Gastrocnemius medialis (tissue), 4 donors: Measurements from ENCODE around the gene SSBP2. TPM values are rescaled to one million over a fixed set of nuclear protein-coding genes. Genes with fewer than 3 reads are reported as not detected.

Source experiments
- ATAC-seq, 2 donors: fragments of 150-250 bp; one replicate each; pipeline ENCODE4 v1.9.1; 2016
- DNase-seq, 2 donors: peaks; one replicate each; pipeline ENCODE4 v3.0.0-alpha.2; 2019
- H3K27ac ChIP-seq, 4 donors: fragments of 200-600 bp; sonication (generic); 1 replicate in 1 of 4; 2 replicates in 3 of 4; pipeline ENCODE4 v1.5.1; 2016 to 2018; ENCODE audit warnings: mild to moderate bottlenecking in 2 of 4, moderate library complexity in 1 of 4
- H3K27me3 ChIP-seq, 3 donors: fragments of 200-600 bp; sonication (generic) in 2 of 3; 1 replicate in 1 of 3; 2 replicates in 2 of 3; pipeline versions ENCODE4 v1.5.1 to v1.6.0; 2016 to 2019; ENCODE audit warnings: mild to moderate bottlenecking in 1 of 3, moderate library complexity in 1 of 3
- H3K36me3 ChIP-seq, 2 donors: fragments of 200-600 bp; sonication (generic) in 1 of 2; one replicate each; pipeline ENCODE4 v1.5.1; 2017 to 2018
- H3K4me1 ChIP-seq, 2 donors: fragments of 200-600 bp; sonication (generic) in 1 of 2; one replicate each; pipeline ENCODE4 v1.5.1; 2016 to 2017; ENCODE audit warnings: mild to moderate bottlenecking in 2 of 2
- H3K4me3 ChIP-seq, 4 donors: fragments of 200-600 bp; sonication (generic) in 3 of 4; 1 replicate in 1 of 4; 2 replicates in 3 of 4; pipeline ENCODE4 v1.5.1; 2016 to 2019; ENCODE audit warnings: mild to moderate bottlenecking in 2 of 4
- H3K9me3 ChIP-seq, 3 donors: fragments of 200-600 bp; sonication (generic) in 2 of 3; 1 replicate in 1 of 3; 2 replicates in 2 of 3; pipeline ENCODE4 v1.5.1; 2016 to 2019
- POLR2A ChIP-seq, 2 donors: fragments of 450-650 bp; IDR thresholded peaks; one replicate each; pipeline ENCODE4 v1.6.1; 2017; ENCODE audit warnings: antibody characterized with exemption in 2 of 2, mild to moderate bottlenecking in 2 of 2, moderate library complexity in 2 of 2
- in situ Hi-C, 4 donors: fragments of 200-750 bp; cut with MboI; loops; one replicate each; pipeline versions ENCODE4 v1.15.0 to v1.8.0; 2017; ENCODE audit warnings: low sequenced_read_pairs in 4 of 4
- intact Hi-C: fragments of 100-400 bp; cut with DNase I; formaldehyde crosslinking; loops from one replicate; pipeline ENCODE4 v1.15.1; 2023; ENCODE audit warnings: low total_unique reads
- total RNA-seq, 4 donors: library from RNA; depleted of rRNA; stranded (reverse); fragments of >200 nt; gene quantifications; one replicate each; pipeline versions ENCODE4 v1.1.0 to v1.2.3, GENCODE V29; 2016
- TF ChIP-seq, protein P1 (sequence below), 5 experiments: fragments of 450-650 bp in 3 of 5; fragments of 200-600 bp in 2 of 5; sonication (generic) in 2 of 5; IDR thresholded peaks in 4 of 5; conservative IDR thresholded peaks in 1 of 5; 1 replicate in 4 of 5; 2 replicates in 1 of 5; pipeline ENCODE4 v1.5.1; 2016 to 2019; ENCODE audit warnings: antibody characterized with exemption in 5 of 5, mild to moderate bottlenecking in 3 of 5, moderate library complexity in 3 of 5

Gene SSBP2
- total RNA-seq, 4 donors from 2014 or later = 30.4 to 66.5 (median 40.5) TPM

DNA sequence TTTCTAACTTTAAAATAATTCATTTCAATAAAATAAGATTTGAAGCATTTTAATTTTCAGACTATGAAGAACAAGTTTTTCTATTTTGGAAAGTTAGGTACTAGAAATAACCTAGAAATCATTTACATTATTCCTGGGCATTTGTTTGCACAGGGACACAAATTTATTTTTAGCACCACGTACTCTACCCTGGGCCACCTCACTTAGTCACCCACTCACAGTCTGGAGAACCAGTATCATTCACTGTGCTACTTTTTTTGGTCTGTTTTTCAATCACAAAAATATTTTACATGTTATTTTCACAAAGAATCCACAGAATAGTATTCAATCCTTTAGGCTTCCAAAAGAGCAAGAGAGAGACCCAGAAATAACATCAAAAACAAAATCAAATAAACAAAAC is 228.3 kb downstream of the SSBP2 start:
- TF ChIP-seq POLR2A (IDR thresholded peaks at IDR 0.05) = no peak
- TF ChIP-seq, protein P1, sequence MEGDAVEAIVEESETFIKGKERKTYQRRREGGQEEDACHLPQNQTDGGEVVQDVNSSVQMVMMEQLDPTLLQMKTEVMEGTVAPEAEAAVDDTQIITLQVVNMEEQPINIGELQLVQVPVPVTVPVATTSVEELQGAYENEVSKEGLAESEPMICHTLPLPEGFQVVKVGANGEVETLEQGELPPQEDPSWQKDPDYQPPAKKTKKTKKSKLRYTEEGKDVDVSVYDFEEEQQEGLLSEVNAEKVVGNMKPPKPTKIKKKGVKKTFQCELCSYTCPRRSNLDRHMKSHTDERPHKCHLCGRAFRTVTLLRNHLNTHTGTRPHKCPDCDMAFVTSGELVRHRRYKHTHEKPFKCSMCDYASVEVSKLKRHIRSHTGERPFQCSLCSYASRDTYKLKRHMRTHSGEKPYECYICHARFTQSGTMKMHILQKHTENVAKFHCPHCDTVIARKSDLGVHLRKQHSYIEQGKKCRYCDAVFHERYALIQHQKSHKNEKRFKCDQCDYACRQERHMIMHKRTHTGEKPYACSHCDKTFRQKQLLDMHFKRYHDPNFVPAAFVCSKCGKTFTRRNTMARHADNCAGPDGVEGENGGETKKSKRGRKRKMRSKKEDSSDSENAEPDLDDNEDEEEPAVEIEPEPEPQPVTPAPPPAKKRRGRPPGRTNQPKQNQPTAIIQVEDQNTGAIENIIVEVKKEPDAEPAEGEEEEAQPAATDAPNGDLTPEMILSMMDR (IDR thresholded peaks at IDR 0.05 in 4 of 5, conservative IDR thresholded peaks at IDR 0.05 in 1 of 5) = no peak
- Histone ChIP-seq H3K27me3 (no peaks in the 10 kb centered on the region), H3K9me3 (no peaks in the 10 kb centered on the region), H3K4me1 (peaks cover 21 to 24% of the 10 kb centered on the region in 2 donors), H3K4me3 (no peak overlapping the region), H3K36me3 (no peaks in the 10 kb centered on the region), H3K27ac (no peak overlapping the region)
- intact Hi-C loops (no loop called here), in situ Hi-C loops (loop anchor here in 1 of 4 donors (25.0 kb wide), 1 partner anchor 215 kb away; no protein-coding TSS in a partner anchor)
- no peak for ATAC-seq
- no peak for DNase-seq

DNA sequence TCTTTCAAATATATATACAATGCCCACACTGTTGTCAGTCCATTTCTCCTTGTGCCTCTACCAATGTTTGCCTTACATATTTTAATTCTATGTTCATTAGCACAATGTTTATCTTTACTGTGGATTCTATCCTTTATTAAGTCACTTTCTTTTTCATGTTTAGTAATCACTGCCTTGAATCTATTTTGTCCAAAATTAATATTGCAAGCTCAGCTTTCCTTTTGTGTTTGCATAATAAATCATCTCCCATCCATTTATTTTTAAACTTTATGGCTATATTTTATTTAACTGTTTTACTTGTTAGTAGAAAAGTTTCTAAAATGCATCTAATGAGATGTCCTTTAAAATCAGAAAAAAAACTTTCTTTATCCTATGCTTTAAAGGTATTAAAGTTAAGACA is 230.1 kb downstream of the SSBP2 start:
- H3K9me3 ChIP-seq = no peaks in the 10 kb centered on the region
- H3K4me1 ChIP-seq = peaks cover 18 to 19% of the 10 kb centered on the region in 2 donors
- H3K27ac ChIP-seq = no peak overlapping the region
- intact Hi-C loops (no loop called here), in situ Hi-C loops (loop anchor here in 1 of 4 donors (25.0 kb wide), 1 partner anchor 217 kb away; no protein-coding TSS in a partner anchor)
- no peaks in the 10 kb centered on the region for H3K27me3 ChIP-seq
- ATAC-seq (no peak), DNase-seq (no peak)
- H3K4me3 ChIP-seq = no peak overlapping the region
- TF ChIP-seq, protein P1 (IDR thresholded peaks at IDR 0.05 in 4 of 5, conservative IDR thresholded peaks at IDR 0.05 in 1 of 5) = no peak
- TF ChIP-seq POLR2A (IDR thresholded peaks at IDR 0.05) = no peak
- no peaks in the 10 kb centered on the region for H3K36me3 ChIP-seq

DNA sequence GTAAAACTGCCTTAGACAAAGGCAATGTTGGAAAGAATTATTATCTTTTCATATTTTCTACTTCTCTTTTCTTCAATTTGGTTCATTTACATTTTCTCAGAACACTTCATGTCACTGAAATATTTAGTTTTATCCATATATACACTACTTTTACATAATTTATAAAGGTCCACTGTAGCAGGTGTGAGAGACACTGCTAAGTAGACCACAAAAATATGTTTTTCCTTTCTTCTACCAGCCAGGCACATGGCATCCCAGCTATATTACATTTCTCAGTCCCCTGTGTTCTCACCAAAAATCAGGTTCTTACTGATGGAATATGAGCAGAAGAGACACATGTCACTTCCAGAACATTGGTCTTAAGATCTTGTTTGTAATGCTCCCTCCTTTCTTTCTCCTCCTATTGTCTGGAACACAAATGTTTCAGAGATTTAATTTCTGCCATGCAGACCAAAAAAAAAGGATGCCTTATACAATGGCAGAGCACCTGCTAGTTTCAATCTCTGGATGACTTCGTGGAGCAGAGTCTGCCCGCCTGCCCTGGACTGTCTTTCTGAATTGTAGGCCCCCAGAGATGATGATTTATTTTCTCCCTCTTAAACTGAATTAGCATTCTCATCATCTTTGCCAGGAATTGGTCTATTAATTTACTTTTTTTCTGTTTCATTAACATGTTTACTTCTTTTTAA is 231.5 kb downstream of the SSBP2 start:
- ATAC-seq (no peak), DNase-seq (no peak)
- no peaks in the 10 kb centered on the region for H3K36me3 ChIP-seq
- in situ Hi-C loops = loop anchor here in 1 of 4 donors (25.0 kb wide), 1 partner anchor 218 kb away; no protein-coding TSS in a partner anchor
- H3K27me3 ChIP-seq = no peaks in the 10 kb centered on the region
- H3K9me3 ChIP-seq = no peaks in the 10 kb centered on the region
- H3K27ac ChIP-seq = no peak overlapping the region
- peaks cover 10 to 12% of the 10 kb centered on the region in 2 donors for H3K4me1 ChIP-seq
- TF ChIP-seq POLR2A (IDR thresholded peaks at IDR 0.05) = no peak
- TF ChIP-seq, protein P1 (IDR thresholded peaks at IDR 0.05 in 4 of 5, conservative IDR thresholded peaks at IDR 0.05 in 1 of 5) = no peak
- H3K4me3 ChIP-seq = no peak overlapping the region
- intact Hi-C loops = no loop called here

DNA sequence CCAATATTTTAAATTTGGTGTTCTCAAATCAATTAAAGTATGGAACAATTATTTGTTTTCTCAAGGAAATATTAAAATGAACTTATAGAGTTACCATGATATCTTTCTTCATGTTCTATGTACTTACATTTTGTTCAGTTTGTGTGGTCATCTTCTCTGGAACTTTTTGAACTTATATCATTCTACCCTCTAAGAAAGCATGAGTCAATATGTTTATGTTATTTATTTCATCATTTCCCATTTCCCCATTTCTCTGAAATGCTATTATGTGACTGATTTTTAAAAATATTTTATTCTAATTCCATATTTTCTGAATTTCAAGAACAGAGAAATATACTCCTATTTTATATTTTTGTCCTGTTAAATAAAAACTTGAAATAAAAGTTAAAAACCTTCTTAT is 233.4 kb downstream of the SSBP2 start:
- no peak overlapping the region for H3K27ac ChIP-seq
- no peak for TF ChIP-seq POLR2A (IDR thresholded peaks at IDR 0.05)
- TF ChIP-seq, protein P1 (IDR thresholded peaks at IDR 0.05 in 4 of 5, conservative IDR thresholded peaks at IDR 0.05 in 1 of 5) = no peak
- in situ Hi-C loops (loop anchor here in 1 of 4 donors (25.0 kb wide), 1 partner anchor 220 kb away; no protein-coding TSS in a partner anchor), intact Hi-C loops (no loop called here)
- DNase-seq = no peak
- no peak overlapping the region for H3K4me3 ChIP-seq
- no peaks in the 10 kb centered on the region for H3K9me3 ChIP-seq
- no peaks in the 10 kb centered on the region for H3K27me3 ChIP-seq
- ATAC-seq = no peak
- H3K36me3 ChIP-seq = no peaks in the 10 kb centered on the region
- H3K4me1 ChIP-seq = peaks cover 2% of the 10 kb centered on the region in 2 donors
